ENCODE measurements around the gene KNG1.

DNA sequence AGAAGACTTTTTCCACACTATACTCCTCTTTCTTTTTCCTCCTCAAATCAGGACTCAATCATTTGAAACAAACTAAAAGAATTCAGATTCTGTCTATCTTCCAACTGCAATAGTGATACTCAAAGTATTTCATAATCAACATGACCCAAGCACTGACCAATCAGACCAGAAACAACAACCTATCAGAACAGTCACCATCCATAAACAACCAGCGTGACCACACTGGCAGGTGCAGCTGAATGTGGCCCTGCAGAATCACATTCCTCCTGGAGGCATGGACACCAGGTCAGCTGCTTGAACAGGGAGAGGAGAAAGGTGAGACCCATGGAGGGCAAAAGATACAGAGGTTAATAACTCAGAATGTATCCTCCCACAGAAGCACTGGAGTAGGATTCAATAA lies 38.0 kb upstream of the KNG1 start:
- TF ChIP-seq, protein P1, sequence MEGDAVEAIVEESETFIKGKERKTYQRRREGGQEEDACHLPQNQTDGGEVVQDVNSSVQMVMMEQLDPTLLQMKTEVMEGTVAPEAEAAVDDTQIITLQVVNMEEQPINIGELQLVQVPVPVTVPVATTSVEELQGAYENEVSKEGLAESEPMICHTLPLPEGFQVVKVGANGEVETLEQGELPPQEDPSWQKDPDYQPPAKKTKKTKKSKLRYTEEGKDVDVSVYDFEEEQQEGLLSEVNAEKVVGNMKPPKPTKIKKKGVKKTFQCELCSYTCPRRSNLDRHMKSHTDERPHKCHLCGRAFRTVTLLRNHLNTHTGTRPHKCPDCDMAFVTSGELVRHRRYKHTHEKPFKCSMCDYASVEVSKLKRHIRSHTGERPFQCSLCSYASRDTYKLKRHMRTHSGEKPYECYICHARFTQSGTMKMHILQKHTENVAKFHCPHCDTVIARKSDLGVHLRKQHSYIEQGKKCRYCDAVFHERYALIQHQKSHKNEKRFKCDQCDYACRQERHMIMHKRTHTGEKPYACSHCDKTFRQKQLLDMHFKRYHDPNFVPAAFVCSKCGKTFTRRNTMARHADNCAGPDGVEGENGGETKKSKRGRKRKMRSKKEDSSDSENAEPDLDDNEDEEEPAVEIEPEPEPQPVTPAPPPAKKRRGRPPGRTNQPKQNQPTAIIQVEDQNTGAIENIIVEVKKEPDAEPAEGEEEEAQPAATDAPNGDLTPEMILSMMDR (conservative IDR thresholded peaks at IDR 0.05; ENCODE audit: low read depth, low read length): no peak
- TF ChIP-seq EZH2 (IDR thresholded peaks at IDR 0.05; ENCODE audit: borderline replicate concordance, low read depth, low read length, poor library complexity, severe bottlenecking): no peak

All from A673 (cell line).